NT2/D1 (cell line): ENCODE measurements around the gene ENTREP1.
A peak's percentile ranks its signal among the peaks of the same experiment; 100 is the strongest.

Experiments
- DNase-seq: peaks from one replicate; pipeline ENCODE4 v3.0.0-alpha.2; 2011; ENCODE audit warnings: low read depth, low spot score
- H3K27me3 ChIP-seq: 2 replicates; pipeline ENCODE4 v1.6.0; 2011; ENCODE audit warnings: mild to moderate bottlenecking; ENCODE audit not compliant: insufficient read length, insufficient read depth
- H3K36me3 ChIP-seq: 2 replicates; pipeline ENCODE4 v1.6.1; 2011; ENCODE audit warnings: mild to moderate bottlenecking, low read length, mixed read lengths; ENCODE audit not compliant: insufficient read depth, insufficient read length
- H3K4me1 ChIP-seq: 2 replicates; pipeline ENCODE4 v1.5.1; 2011; ENCODE audit not compliant: insufficient read depth, insufficient read length
- H3K4me3 ChIP-seq: 2 replicates; pipeline ENCODE4 v1.5.1; 2011; ENCODE audit warnings: low read depth; ENCODE audit not compliant: insufficient read length
- H3K9ac ChIP-seq: 2 replicates; pipeline ENCODE4 v1.6.0; 2011; ENCODE audit warnings: low read depth; ENCODE audit not compliant: insufficient read length
- H3K9me3 ChIP-seq: 2 replicates; pipeline ENCODE4 v1.5.1; 2011; ENCODE audit warnings: mild to moderate bottlenecking, low read length; ENCODE audit not compliant: insufficient read depth
- SUZ12 ChIP-seq: IDR thresholded peaks from 2 replicates; pipeline ENCODE4 v1.6.1; 2011; ENCODE audit not compliant: insufficient read length, insufficient read depth; ENCODE audit errors: extremely low read depth
- YY1 ChIP-seq: IDR thresholded peaks from 2 replicates; pipeline ENCODE4 v1.6.1; 2011; ENCODE audit not compliant: insufficient read length, insufficient read depth
- ZNF274 ChIP-seq: IDR thresholded peaks from 2 replicates; pipeline ENCODE4 v1.6.1; 2011; ENCODE audit warnings: mild to moderate bottlenecking, low read depth, low read length

Gene ENTREP1

GRCh38 chr9:69412741-69413150 is 87.7 kb downstream of the ENTREP1 start:
- peak overlapping the region; percentile 59 for H3K9ac ChIP-seq
- TF ChIP-seq YY1, result no peak
- no peak overlapping the region for H3K4me3 ChIP-seq

GRCh38 chr9:69420611-69421270 is 95.7 kb downstream of the ENTREP1 start:
- no peak overlapping the region for H3K4me3 ChIP-seq
- no peak for TF ChIP-seq SUZ12
- TF ChIP-seq YY1, result no peak
- no peak for TF ChIP-seq ZNF274

More at GRCh38 chr9:69412741-69413150, 87.7 kb downstream of the ENTREP1 start:
- H3K9me3 ChIP-seq, result no peaks in the 10 kb centered on the region
- no peaks in the 10 kb centered on the region for H3K27me3 ChIP-seq
- H3K4me1 ChIP-seq, result peaks cover 6% of the 10 kb centered on the region
- peak; percentile 68 for DNase-seq
- no peaks in the 10 kb centered on the region for H3K36me3 ChIP-seq

GRCh38 chr9:69421908-69422801 is 97.1 kb downstream of the ENTREP1 start:
- TF ChIP-seq ZNF274 (no peak), SUZ12 (no peak), YY1 (no peak)
- Histone ChIP-seq H3K9ac (no peak overlapping the region), H3K36me3 (no peaks in the 10 kb centered on the region), H3K4me1 (peaks cover 4% of the 10 kb centered on the region), H3K9me3 (peaks cover 16% of the 10 kb centered on the region; the same call in 1 of the 2 replicates), H3K27me3 (no peaks in the 10 kb centered on the region), H3K4me3 (no peak overlapping the region)
- DNase-seq, result peak; percentile 57

More at GRCh38 chr9:69420611-69421270, 95.7 kb downstream of the ENTREP1 start:
- H3K27me3 ChIP-seq, result no peaks in the 10 kb centered on the region
- peaks cover 4% of the 10 kb centered on the region for H3K4me1 ChIP-seq
- H3K9me3 ChIP-seq, result peaks cover 13% of the 10 kb centered on the region; the same call in 1 of the 2 replicates
- no peak for DNase-seq
- H3K36me3 ChIP-seq, result no peaks in the 10 kb centered on the region
- H3K9ac ChIP-seq, result no peak overlapping the region

- TF ChIP-seq YY1, result no peak
- H3K36me3 ChIP-seq, result no peaks in the 10 kb centered on the region
- DNase-seq, result no peak
- no peak overlapping the region for H3K4me3 ChIP-seq
- H3K9ac ChIP-seq, result no peak overlapping the region
- H3K9me3 ChIP-seq, result peaks cover 14% of the 10 kb centered on the region; the same call in 1 of the 2 replicates
- H3K4me1 ChIP-seq, result peaks cover 5% of the 10 kb centered on the region
- no peaks in the 10 kb centered on the region for H3K27me3 ChIP-seq
Measured at GRCh38 chr9:69425136-69425801, 100.3 kb downstream of the ENTREP1 start.

- H3K4me1 ChIP-seq, result peaks cover 7% of the 10 kb centered on the region
- peaks cover 14% of the 10 kb centered on the region; the same call in 1 of the 2 replicates for H3K9me3 ChIP-seq
- TF ChIP-seq YY1, result no peak
- TF ChIP-seq ZNF274, result no peak
- no peak for TF ChIP-seq SUZ12
- no peaks in the 10 kb centered on the region for H3K36me3 ChIP-seq
- H3K27me3 ChIP-seq, result no peaks in the 10 kb centered on the region
- H3K9ac ChIP-seq, result no peak overlapping the region
- no peak for DNase-seq
- H3K4me3 ChIP-seq, result no peak overlapping the region
Measured at GRCh38 chr9:69427286-69427685, 102.3 kb downstream of the ENTREP1 start.

- H3K4me1 ChIP-seq, result peaks cover 7% of the 10 kb centered on the region
- no peak for DNase-seq
- no peaks in the 10 kb centered on the region for H3K36me3 ChIP-seq
- no peak for TF ChIP-seq SUZ12
- no peak for TF ChIP-seq ZNF274
- no peak for TF ChIP-seq YY1
- no peak overlapping the region for H3K4me3 ChIP-seq
- H3K27me3 ChIP-seq, result no peaks in the 10 kb centered on the region
- peaks cover 14% of the 10 kb centered on the region; the same call in 1 of the 2 replicates for H3K9me3 ChIP-seq
- no peak overlapping the region for H3K9ac ChIP-seq
Measured at GRCh38 chr9:69428017-69428785, 103.2 kb downstream of the ENTREP1 start.
